Measurements from ENCODE around the gene SLC13A2. TPM values are rescaled to one million over a fixed set of nuclear protein-coding genes. Genes with fewer than 3 reads are reported as not detected.
A peak's percentile ranks its signal among the peaks of the same experiment; 100 is the strongest.

Gene SLC13A2
- total and polyA plus RNA-seq, 9 of the 15 experiments (the other 6 are each of a cell fraction or from before 2014, with no cell fraction given) = 0.13 TPM; not detected in 8

- TF ChIP-seq ZNF311 (CRISPR knock-in tag; IDR thresholded peaks at IDR 0.05) (no peak), MTF1 (CRISPR knock-in tag; IDR thresholded peaks at IDR 0.05; ENCODE audit: borderline replicate concordance) (no peak), HDAC1 (IDR thresholded peaks at IDR 0.05) (peak in 1 of 2 experiments; percentile 86; a peak in 2 of 4 replicates), ZNF449 (CRISPR knock-in tag; IDR thresholded peaks at IDR 0.05) (no peak), ZNF253 (CRISPR knock-in tag; conservative IDR thresholded peaks at IDR 0.05) (no peak), NR0B1 (IDR thresholded peaks at IDR 0.05; ENCODE audit: partially characterized antibody) (no peak), ZNF431 (CRISPR knock-in tag; IDR thresholded peaks at IDR 0.05) (no peak), NKRF (IDR thresholded peaks at IDR 0.05; ENCODE audit: borderline replicate concordance) (no peak), ATF4 (CRISPR knock-in tag; IDR thresholded peaks at IDR 0.05) (0 out of 2 replicates have a peak, but pooled peaks have one; percentile 31), ZNF75A (CRISPR knock-in tag; IDR thresholded peaks at IDR 0.05) (no peak), CBX1 (IDR thresholded peaks at IDR 0.05; ENCODE audit: low read depth) (peak; percentile 87), MTA3 (IDR thresholded peaks at IDR 0.05; ENCODE audit: borderline replicate concordance) (peak; percentile 76; the same call in 1 of the 2 replicates), ZNF212 (CRISPR knock-in tag; IDR thresholded peaks at IDR 0.05) (no peak), ETV1 (tag; conservative IDR thresholded peaks at IDR 0.05; ENCODE audit: low read depth) (no peak), PBX2 (CRISPR knock-in tag; IDR thresholded peaks at IDR 0.05; ENCODE audit: low read depth) (no peak), PBX2 (tag; conservative IDR thresholded peaks at IDR 0.05; ENCODE audit: low read depth) (no peak), ETS1 (conservative IDR thresholded peaks at IDR 0.05; ENCODE audit: control insufficient read depth, low read depth, low read length) (peak; percentile 62; the same call in 1 of the 2 replicates), HNRNPL (IDR thresholded peaks at IDR 0.05; ENCODE audit: low read depth, low read length) (no peak)
Measured at GRCh38 chr17:28527181-28527681, 53.8 kb downstream of the SLC13A2 start (continued).
